ENCODE data around the gene CAMK4.
"Not testable (repeated sequence)": the region's sequence is repeated elsewhere in the genome, so short reads cannot be mapped to it uniquely, and the experiment has no call there.

CAMK4 gene

GRCh38 chr5:111229871-111230810, 6.0 kb downstream of the CAMK4 start:
- DNase-seq: peak in 3 of 6 experiments; percentile 77 to 79 (median 78)

GRCh38 chr5:111231119-111231518, 6.9 kb downstream of the CAMK4 start:
- peak in 1 of 6 experiments; percentile 16 for DNase-seq

- peak in 2 of 6 experiments; percentile 24 to 25 for DNase-seq
Measured at GRCh38 chr5:111232311-111233051, 8.3 kb downstream of the CAMK4 start.

GRCh38 chr5:111233052-111233374, 8.8 kb downstream of the CAMK4 start:
- DNase-seq: no peak

DNA sequence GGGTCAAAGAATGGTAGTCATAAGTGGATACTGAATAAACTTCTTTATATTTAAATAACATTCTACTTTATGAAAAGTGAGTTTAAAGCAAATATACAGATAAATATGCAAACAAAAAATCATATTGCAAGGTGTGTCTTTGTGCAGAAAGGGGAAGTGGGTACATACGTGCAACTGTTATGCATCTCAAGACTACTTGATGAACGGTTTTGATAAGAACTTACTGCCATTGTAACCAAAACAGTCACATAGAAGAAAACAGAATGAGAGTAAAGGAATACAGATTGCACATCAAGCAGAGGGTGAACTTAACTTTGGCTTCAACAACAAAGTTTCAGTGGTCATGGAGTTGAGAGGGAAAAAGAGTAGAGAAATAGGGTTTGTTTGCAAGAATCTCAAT, 9.9 kb downstream of the CAMK4 start:
- DNase-seq: peak in 3 of 6 experiments; percentile 39 to 63 (median 59)

DNA sequence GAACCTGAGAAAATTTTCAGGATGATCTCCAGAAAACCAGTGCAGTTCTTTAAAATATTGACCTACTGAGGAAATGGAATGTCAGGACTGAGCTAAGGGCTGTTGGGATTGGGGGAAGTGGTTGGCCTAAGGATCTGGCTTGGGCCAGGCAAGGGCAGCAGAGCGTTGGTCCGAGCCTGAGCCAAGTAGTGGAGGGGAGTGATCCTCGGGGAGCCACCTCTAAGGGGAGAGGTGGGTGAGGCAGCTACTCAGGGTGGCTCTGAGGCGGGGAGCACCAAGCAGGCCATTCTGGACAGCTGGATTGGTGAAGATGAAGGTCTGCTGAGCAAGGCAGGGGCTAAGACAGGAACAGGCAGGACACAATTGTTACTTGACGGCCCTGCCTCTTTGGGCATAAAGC, 11.5 kb downstream of the CAMK4 start:
- DNase-seq: no peak

DNA sequence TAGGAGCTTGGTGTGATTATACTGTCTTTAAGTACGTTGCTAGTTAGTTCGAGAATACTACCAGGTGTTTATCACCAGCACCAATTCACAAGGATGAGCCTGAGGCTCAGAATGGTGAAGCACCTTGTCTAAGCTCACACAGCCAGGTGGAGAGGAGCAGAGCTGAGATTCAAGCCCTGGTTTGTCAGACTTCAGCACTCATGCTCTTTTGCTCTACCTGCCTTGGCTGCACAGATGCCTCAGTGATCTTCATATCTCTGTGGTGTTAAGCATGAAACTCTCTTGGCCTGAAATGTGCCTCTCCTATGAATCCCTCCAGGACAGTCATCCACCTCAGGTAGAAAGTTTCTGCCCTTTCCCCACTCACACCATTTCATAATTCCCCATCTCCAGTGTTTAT, 12.2 kb downstream of the CAMK4 start:
- DNase-seq: no peak

DNA sequence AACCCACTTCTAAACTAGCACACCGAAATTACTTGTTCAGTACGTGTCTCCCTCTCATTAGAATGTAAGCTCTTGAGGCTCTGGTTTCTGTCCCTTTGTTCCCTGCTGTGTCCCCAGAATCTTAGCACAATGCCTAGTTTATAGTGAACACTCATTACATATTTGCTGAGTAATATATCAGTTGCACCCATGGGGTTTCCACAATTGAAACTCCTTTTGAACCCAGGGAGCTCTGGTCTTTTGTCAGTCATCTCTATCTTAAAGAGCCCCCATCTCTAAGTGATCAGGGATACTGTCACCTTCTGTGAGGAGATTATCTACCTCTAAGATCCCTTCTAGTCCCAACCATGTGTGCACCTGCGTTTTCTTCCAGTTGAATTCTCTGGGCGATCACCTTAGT, 12.8 kb downstream of the CAMK4 start:
- no peak for DNase-seq

DNA sequence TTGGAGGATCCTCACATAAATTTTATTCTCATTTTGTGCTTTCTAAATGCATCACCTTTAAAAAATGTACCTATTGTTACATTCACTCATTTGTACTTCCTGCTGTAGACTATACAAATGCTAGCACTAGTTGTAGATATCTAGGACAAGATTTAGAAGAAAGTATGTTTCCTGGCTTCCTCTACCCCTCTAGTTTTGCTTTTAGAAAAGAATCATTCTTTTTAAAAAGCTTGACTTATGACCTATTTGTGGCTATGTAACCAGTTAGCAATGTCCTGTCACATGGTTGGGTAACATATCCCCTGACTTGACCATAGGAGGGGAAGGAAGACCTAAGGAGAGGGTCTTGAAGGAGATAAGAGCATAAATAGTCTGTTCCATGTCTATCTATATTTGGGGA, 13.3 kb downstream of the CAMK4 start:
- peak in 1 of 6 experiments; percentile 20 for DNase-seq

DNA sequence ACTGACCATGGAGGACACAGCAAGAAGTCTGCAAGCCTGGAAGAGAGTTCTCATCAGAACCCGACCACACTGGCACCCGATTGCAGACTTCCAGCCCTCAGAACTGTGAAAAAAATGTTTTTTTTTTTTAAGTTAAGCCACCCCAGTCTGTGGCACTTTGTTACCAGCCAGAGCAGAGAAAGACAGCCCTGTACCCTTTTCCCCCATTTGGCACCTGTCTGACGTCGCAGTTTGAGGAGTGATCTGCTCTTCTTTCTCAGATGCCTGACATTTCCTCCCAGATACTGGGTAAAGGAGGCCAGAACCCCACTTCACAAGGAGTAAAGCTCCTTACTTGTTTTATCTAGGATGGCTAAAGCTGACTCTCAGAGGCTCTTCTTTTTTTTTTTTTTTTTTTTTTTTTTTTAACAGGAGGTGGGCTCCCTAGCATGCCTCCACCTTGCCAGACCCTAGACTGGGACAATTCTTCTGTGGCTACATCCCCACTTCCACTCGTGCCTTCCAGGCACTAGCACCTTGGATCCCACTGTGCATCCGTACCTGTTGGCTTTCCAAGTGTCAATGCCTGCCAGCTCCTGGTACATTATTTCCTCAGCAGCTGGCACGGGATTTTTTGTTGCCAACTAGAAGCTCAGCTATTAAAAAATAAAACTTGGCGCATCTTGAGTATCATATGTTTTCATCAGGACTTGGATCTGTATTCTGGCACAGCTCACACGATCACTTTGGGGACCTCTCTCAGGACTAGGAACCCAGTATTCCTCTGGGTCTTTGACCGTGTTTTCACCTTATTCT, 14.4 kb downstream of the CAMK4 start:
- peak in 2 of 6 experiments; percentile 10 to 21 for DNase-seq

DNA sequence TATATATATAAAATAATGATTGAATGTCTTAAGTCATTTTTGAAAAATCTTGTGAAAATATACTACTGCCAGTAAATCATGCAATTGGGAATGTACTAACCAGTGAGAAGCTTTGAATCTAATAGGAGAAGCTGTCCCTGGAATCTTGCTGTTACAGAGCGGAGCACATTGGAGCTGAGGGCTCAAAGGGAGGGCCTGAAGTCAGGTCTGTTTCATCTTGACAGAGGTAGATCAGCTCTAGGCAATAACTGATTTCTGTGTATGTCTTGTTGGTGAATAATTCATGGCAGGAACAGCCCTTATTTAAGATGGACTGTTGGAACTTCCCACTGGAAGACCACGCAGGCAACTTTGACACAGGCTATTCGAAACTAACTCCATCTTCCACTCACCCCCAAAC, 17.5 kb downstream of the CAMK4 start:
- DNase-seq: no peak

GRCh38 chr5:111242606-111243005, 18.4 kb downstream of the CAMK4 start:
- DNase-seq: no peak

GRCh38 chr5:111243318-111243717, 19.1 kb downstream of the CAMK4 start:
- no peak for DNase-seq

GRCh38 chr5:111245654-111246053, 21.5 kb downstream of the CAMK4 start:
- no peak for DNase-seq

GRCh38 chr5:111246459-111246858, 22.3 kb downstream of the CAMK4 start:
- no peak for DNase-seq

DNA sequence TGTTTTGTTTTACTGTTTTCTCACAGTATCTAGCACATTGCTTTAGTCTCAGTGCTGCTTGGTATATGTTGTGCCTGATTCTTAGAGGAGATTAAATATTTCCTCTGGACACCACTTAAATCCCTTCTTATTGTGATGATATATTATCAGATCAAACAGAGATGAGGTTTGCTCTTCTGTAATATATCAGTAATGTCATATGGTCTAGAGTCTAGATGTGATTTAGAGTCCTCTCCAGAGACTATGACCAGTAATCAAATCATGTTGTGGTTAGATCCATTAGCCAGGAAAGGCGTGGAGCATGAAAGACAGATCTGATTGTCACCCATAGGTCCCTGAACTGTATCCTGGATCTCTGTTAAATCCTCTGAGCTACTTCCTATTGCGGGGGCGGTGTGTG, 24.4 kb downstream of the CAMK4 start:
- no peak for DNase-seq

DNA sequence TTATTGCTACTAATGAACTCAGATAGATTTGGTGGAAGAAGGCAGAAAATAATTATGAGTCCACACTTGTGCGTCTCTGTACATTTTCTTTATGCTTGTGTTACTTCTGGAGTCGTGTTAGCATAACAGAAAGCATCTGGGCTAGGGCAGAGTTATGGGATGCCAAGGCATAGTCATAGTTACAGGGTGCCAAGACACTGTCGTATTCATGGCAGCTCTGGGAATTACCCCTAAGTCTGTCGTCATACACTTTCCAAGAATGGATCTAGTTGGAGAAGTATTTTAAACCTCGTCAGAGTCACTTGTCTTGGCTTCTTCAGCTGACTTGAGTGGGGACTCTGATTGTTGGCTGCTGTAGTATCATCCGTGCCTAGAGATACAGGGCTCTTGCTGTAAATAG, 27.7 kb downstream of the CAMK4 start:
- DNase-seq: no peak

GRCh38 chr5:111252799-111253545, 28.8 kb downstream of the CAMK4 start:
- peak in 3 of 6 experiments; percentile 16 to 29 (median 27) for DNase-seq

DNA sequence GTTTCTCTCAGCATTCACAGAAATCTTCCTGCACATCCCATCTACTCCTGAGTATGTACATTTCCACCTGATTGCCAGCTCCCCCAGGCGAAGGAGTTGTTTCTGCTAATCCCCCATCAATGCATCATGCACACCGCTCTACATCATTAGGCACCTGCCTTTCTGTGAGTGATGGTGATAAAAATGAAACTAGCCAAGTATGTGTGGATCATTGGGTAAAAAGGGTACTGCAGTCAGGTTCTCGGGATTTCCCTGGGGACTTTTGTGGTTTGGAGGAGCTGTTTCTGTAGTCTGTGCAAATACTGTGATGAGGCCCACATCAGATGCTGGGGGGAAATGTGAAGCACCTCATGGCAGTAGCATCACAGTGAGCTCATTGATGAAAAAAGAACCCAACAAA, 30.4 kb downstream of the CAMK4 start:
- peak in 5 of 6 experiments; percentile 14 to 66 (median 35) for DNase-seq

- DNase-seq: no peak
Measured at GRCh38 chr5:111255169-111255568, 31.0 kb downstream of the CAMK4 start.

GRCh38 chr5:111256128-111256527, 31.9 kb downstream of the CAMK4 start:
- no peak for DNase-seq

DNA sequence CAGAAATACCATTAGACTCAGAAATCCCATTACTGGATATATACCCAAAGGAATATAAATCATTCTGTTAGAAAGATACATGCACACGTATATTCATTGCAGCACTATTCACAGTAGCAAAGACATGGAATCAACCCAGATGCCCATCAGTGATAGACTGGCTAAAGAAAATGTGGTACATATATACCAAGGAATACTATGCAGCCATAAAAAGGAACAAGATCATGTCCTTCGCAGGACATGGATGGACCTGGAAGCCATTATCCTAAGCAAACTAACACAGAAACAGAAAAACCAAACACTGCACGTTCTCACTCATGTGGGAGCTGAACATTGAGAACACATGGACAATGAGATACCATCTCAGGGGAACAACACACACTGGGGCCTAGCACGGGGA, 33.4 kb downstream of the CAMK4 start:
- not testable (repeated sequence) for DNase-seq

Measured in stimulated activated naive CD4-positive, alpha-beta T cell (primary cell).